K562 (cell line): Measurements from ENCODE around the gene CEP295NL. TPM values are rescaled to one million over a fixed set of nuclear protein-coding genes. Genes with fewer than 3 reads are reported as not detected.

ENCODE experiments used
- C11orf30 ChIP-seq: fragments of 450-650 bp; IDR thresholded peaks from 2 replicates; pipeline ENCODE4 v1.6.1; 2016; ENCODE audit warnings: low read depth, mild to moderate bottlenecking
- DEAF1 ChIP-seq: fragments of 450-650 bp; formaldehyde crosslinking; IDR thresholded peaks from 2 replicates; pipeline ENCODE4 v1.4.0; 2020; ENCODE audit warnings: mild to moderate bottlenecking, moderate library complexity
- E2F3 ChIP-seq: fragments of 250-450 bp; sonication (Bioruptor Pico); IDR thresholded peaks from 2 replicates; pipeline ENCODE4 v1.4.0; 2020; ENCODE audit warnings: mild to moderate bottlenecking
- EGR1 ChIP-seq: fragments of 450-650 bp; conservative IDR thresholded peaks from 2 replicates; pipeline ENCODE4 v1.6.1; 2017; ENCODE audit warnings: mild to moderate bottlenecking
- HCFC1 ChIP-seq: IDR thresholded peaks from 2 replicates; pipeline ENCODE4 v1.6.1; 2012; ENCODE audit warnings: low read depth, low read length, improper control_type of control experiment
- NEUROD1 ChIP-seq: fragments of 150-350 bp; IDR thresholded peaks from 2 replicates; pipeline ENCODE4 v1.6.1; 2014; ENCODE audit warnings: borderline replicate concordance, low read length, low read depth; ENCODE audit not compliant: partially characterized antibody
- PHF20 ChIP-seq: fragments of 450-650 bp; IDR thresholded peaks from 2 replicates; pipeline ENCODE4 v1.6.1; 2018; ENCODE audit not compliant: partially characterized antibody
- POLR2AphosphoS2 ChIP-seq: IDR thresholded peaks from 2 replicates; pipeline ENCODE4 v1.6.1; 2012; ENCODE audit warnings: low read length, improper control_type of control experiment
- PRMT5 ChIP-seq: sonication (generic); formaldehyde crosslinking; IDR thresholded peaks from 2 replicates; pipeline ENCODE4 v1.5.0; 2020; ENCODE audit warnings: missing genetic modification reagents
- RBFOX2 ChIP-seq: fragments of 200-400 bp; formaldehyde crosslinking; IDR thresholded peaks from 2 replicates; pipeline ENCODE4 v1.6.1; 2017; ENCODE audit warnings: low read depth, mild to moderate bottlenecking, low read length, moderate library complexity
- RFX7 ChIP-seq: fragments of 250-450 bp; sonication (Bioruptor Pico); IDR thresholded peaks from 2 replicates; pipeline ENCODE4 v1.5.1; 2021; ENCODE audit warnings: mild to moderate bottlenecking
- SAFB ChIP-seq: fragments of 200-400 bp; formaldehyde crosslinking; IDR thresholded peaks from 2 replicates; pipeline ENCODE4 v1.6.1; 2017; ENCODE audit warnings: low read depth, low read length, borderline replicate concordance
- SMAD3 ChIP-seq: fragments of 450-650 bp; formaldehyde crosslinking; conservative IDR thresholded peaks from 2 replicates; pipeline ENCODE4 v1.4.0; 2020; ENCODE audit warnings: mild to moderate bottlenecking
- TAF1 ChIP-seq: IDR thresholded peaks from 2 replicates; pipeline ENCODE4 v1.6.1; 2011; ENCODE audit warnings: mild to moderate bottlenecking, low read length, moderate library complexity; ENCODE audit not compliant: insufficient read depth, control insufficient read depth, severe bottlenecking; ENCODE audit errors: extremely low read depth
- TAL1 ChIP-seq: fragments of 450-650 bp; IDR thresholded peaks from 2 replicates; pipeline ENCODE4 v1.6.1; 2016; ENCODE audit warnings: mild to moderate bottlenecking
- TCF3 ChIP-seq: sonication (generic); formaldehyde crosslinking; IDR thresholded peaks from 2 replicates; pipeline ENCODE4 v1.4.0; 2020; ENCODE audit warnings: mild to moderate bottlenecking, missing genetic modification reagents
- TFAM ChIP-seq: fragments of 250-450 bp; sonication (Bioruptor Pico); conservative IDR thresholded peaks from 2 replicates; pipeline ENCODE4 v1.5.0; 2021; ENCODE audit warnings: mild to moderate bottlenecking, moderate library complexity
- ZBTB49 ChIP-seq: sonication (generic); formaldehyde crosslinking; IDR thresholded peaks from 2 replicates; pipeline ENCODE4 v1.8.0; 2022; ENCODE audit warnings: missing genetic modification reagents, mild to moderate bottlenecking, borderline replicate concordance
- ZBTB8A ChIP-seq: fragments of 450-650 bp; IDR thresholded peaks from 2 replicates; pipeline ENCODE4 v1.6.1; 2018; ENCODE audit warnings: mild to moderate bottlenecking, moderate library complexity; ENCODE audit not compliant: partially characterized antibody
- ZNF134 ChIP-seq: fragments of 250-450 bp; sonication (Bioruptor Pico); conservative IDR thresholded peaks from 2 replicates; pipeline ENCODE4 v1.4.0; 2020
- ZNF280B ChIP-seq: fragments of 250-450 bp; sonication (Bioruptor Pico); IDR thresholded peaks from 2 replicates; pipeline ENCODE4 v1.5.1; 2021; ENCODE audit warnings: mild to moderate bottlenecking
- ZNF282 ChIP-seq: sonication (generic); formaldehyde crosslinking; IDR thresholded peaks from 2 replicates; pipeline ENCODE4 v1.8.1; 2023; ENCODE audit warnings: missing genetic modification reagents
- ZNF644 ChIP-seq: fragments of 200-800 bp; sonication (Bioruptor generic); IDR thresholded peaks from 2 replicates; pipeline ENCODE4 v1.6.1; 2016; ENCODE audit warnings: low read depth, missing genetic modification characterization, missing compliant biosample characterization
- ZNF75A ChIP-seq: fragments of 450-650 bp; formaldehyde crosslinking; IDR thresholded peaks from 2 replicates; pipeline ENCODE4 v1.4.0; 2020; ENCODE audit warnings: mild to moderate bottlenecking
- polyA plus RNA-seq, 8 experiments: library from polyadenylated mRNA; depleted of rRNA in 4 of 8; stranded (reverse) in 5 of 8; unstranded in 3 of 8; fragments of >200 nt; fragmentation: Nextera tagmentation in 2 of 8; fragmentation: Illumina TruSeq in 1 of 8; extraction: Ambion mirVana in 2 of 8; extraction: Trizol in 1 of 8; gene quantifications; 2 replicates each; pipeline versions ENCODE4 v1.2.1 to v1.2.3, GENCODE V29; 2011 to 2014; ENCODE audit warnings: inconsistent platforms in 1 of 8, missing spikeins in 1 of 8
- total RNA-seq, 7 experiments: library from RNA; depleted of rRNA in 6 of 7; stranded (reverse); fragments of >200 nt in 6 of 7; fragmentation: Illumina TruSeq in 2 of 7; extraction: Trizol in 2 of 7; gene quantifications; 2 replicates each; pipeline versions ENCODE4 v1.2.1 to v1.2.3, GENCODE V29; 2011 to 2021; ENCODE audit warnings: low replicate concordance in 1 of 7

The CEP295NL gene
- total and polyA plus RNA-seq, 9 of the 15 experiments (the other 6 are each of a cell fraction or from before 2014, with no cell fraction given): not detected

DNA sequence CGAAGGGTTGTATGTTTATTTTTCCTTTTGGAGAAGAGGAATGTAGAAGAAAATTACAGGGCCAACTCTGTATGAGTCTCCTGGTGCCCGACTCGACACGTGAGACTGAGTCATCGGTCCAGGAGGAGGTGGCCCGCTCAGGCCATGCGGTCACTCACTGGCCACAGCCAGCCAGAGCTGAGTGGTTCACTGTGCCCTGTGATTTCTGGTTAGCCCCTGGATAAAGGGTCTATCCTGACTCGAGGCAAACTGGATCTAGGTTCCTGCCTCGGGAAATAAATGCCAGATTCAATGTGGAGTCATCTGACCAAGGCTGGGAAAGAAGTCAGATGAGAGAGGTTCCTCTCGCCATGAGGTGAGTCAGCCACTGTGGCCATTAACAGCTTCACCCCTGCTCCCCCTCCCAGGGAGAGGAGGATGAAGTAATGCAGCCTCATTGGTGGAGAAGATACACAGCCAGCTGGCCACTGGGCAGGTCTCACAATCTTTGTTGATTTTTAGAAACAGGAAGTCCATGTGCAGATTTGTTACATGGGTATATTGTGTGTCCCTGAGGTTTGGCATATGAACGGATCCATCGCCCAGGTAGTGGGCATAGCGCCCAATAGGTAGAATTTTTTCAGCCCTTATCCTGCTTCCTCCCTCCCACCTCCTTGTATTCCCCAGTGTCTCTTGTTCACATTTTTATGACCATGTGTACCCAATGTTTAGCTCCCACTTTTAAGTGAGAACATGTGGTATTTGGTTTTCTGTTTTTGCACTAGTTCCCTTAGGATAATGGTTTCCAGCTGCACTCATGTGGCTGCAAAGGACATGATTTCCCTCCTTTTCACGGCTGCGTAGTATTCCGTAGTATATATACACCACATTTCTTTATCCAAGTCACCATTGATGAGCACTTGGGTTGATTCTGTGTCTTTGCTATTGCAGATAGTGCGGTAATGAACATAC lies 40.7 kb downstream of the CEP295NL start (continued):
- TF ChIP-seq SAFB (no peak), TCF3 (no peak), ZNF75A (CRISPR knock-in tag) (no peak), PHF20 (no peak), DEAF1 (no peak), ZNF282 (no peak), TFAM (CRISPR knock-in tag) (no peak), EGR1 (no peak), TAF1 (peak; percentile 45), ZNF644 (no peak), ZNF280B (CRISPR knock-in tag) (no peak), ZBTB49 (no peak), RFX7 (CRISPR knock-in tag) (no peak), NEUROD1 (no peak), PRMT5 (no peak), RBFOX2 (peak; percentile 55), HCFC1 (0 out of 2 replicates have a peak, but pooled peaks have one; percentile 6), SMAD3 (CRISPR knock-in tag) (0 out of 2 replicates have a peak, but pooled peaks have one; percentile 7), C11orf30 (peak; percentile 45), ZNF134 (CRISPR knock-in tag) (no peak), TAL1 (no peak), ZBTB8A (no peak), POLR2AphosphoS2 (no peak), E2F3 (CRISPR knock-in tag) (no peak)
